HG02610 (cell line): ENCODE measurements around the gene HOXA6.

Source experiments
- ATAC-seq: cut with Tn5 transposase; IDR thresholded peaks from one replicate; pipeline ENCODE4 v1.9.1; 2021; ENCODE audit warnings: mild to moderate bottlenecking, moderate library complexity; ENCODE audit not compliant: unreplicated experiment

HOXA6 gene

DNA sequence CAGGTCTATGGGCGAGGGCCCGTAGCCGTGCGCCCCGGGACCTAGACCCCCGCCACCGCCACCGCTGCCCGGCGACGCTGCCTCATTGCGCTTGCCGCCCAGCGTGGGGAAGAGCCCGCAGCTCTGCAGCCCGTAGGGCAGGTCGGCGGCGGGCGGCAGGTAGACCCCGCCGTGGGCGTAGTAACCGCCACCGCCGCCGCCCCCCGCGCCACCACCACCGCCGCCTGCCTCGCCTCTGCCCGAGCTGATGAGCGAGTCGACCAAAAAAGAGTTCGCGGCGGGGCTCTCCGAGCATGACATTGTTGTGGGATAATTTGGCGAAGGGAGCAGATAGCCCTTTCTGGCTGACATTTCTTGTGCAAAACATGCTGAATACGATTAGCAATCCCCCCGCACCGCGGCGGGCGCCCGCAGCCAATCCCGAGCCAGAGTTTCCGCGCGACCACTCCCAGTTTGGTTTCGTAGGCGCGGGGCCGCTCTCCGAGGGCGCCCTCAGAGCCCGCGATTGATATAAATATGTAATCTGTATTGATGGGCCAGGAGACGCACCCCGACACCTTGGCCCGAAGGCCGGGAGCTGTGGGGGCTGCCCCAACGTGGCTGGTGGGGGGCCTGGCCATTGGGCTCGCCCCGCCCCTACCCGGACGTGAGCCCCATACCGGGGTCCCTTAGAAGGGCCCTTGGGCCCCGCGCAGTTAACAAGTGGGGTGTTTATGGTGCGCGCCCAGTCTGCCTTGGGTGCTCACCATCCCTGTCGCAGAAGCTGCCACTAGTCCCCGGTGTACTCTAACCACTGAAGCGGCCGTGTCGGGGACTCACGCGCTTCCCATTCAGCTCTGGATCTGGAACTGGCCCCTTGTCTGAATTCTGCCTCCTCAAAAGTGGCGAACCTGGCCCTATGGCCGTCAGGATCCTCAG is 26.6 kb upstream of the HOXA6 start, which contains the start of gene HOXA10:
TSS of gene HOXA10 (minus strand) at position 365 of the 918 bp plus-strand sequence. CDS start at position 351, 14 bp downstream.
- ATAC-seq: no peak

DNA sequence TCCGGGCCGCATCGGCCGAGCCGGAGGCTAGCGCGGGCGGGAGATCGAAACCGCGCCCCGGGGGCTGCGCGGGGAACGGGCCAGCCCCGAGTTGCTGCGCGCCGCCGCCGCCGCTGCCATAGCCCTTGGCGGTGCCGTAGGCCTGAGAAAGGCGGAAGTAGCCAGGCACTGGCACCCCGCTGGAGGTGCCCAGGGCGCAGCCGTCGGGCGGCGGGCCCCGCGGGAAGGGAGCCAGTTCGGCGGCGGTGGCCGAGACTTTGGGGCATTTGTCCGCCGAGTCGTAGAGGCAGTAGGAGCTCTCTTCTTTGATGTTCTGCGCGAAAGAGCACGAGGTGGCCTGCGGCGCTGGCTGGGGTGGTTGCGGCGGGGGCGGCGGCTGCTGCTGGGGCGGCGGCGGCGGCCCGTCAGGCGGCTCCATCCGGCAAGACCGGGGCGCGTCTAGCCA is 26.0 kb upstream of the HOXA6 start:
- ATAC-seq: no peak

GRCh38 chr7:27172823-27173510 is 25.4 kb upstream of the HOXA6 start:
- ATAC-seq: no peak

DNA sequence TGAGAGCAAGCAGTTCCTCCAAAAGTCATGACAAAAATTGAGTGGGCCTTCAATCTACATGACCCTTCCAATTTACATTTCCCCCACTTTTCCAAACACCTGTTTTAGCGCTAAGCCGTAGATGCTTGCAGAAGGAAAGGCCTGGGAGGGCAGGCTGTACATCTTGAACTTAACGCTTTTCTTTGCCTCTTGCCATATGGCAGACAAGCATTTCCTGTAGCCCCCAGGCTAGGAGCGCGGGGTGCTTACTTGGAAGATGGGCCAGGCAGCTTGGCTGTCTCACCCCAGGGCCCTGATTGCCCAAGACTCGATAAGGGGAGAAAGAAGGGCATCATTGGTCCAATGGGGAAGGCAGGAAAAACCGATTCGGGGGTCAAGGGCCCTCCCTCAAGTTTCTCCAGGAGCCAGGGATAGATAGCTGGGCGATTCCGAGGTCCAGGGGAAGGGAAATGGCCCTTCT is 24.8 kb upstream of the HOXA6 start:
- no peak for ATAC-seq

- ATAC-seq: no peak
Observed at GRCh38 chr7:27171637-27172314, 24.2 kb upstream of the HOXA6 start.

GRCh38 chr7:27171325-27171636 is 23.7 kb upstream of the HOXA6 start:
- no peak for ATAC-seq

DNA sequence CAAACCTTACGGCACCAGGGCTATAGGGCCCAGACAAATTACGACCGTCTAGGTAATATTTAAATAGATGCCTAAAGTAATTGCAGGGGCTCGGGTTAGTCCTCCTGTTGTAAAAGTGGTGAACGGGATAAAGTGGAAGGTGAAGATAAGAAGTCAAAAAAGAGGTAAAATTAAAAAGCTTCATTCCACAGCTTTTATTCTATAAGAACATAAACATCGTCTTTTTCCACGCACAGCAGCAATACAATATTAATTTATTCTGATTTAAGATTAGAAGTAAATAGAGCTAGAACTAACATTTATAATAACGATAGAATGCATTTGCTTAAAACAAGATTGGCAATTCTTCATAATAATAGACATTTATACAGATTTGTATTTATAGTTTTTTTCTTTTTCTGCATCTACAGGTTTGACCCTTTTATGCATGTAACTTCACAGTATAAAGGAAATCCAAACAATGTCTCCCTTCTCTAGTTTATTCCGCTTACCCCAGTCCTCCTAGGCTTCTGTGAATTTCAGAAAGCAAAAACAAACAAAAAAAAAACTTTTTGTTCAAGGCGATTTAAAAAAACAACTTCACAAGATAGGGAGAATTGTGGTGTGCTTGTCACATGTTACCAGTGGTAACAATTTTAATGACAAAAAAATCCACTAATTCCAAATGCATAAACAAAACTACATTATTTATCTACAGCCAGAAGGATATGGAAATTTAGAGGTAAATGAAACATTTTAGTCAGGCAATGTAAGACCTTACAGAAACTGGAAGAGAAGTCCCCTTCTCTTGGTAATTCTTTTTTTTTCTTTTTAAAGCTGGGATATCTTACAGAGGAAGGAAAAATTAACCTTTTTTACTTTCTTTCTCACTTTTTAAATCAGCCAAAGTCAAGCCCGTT is 23.1 kb upstream of the HOXA6 start:
- ATAC-seq: no peak

GRCh38 chr7:27169658-27170425 is 22.3 kb upstream of the HOXA6 start:
- no peak for ATAC-seq

DNA sequence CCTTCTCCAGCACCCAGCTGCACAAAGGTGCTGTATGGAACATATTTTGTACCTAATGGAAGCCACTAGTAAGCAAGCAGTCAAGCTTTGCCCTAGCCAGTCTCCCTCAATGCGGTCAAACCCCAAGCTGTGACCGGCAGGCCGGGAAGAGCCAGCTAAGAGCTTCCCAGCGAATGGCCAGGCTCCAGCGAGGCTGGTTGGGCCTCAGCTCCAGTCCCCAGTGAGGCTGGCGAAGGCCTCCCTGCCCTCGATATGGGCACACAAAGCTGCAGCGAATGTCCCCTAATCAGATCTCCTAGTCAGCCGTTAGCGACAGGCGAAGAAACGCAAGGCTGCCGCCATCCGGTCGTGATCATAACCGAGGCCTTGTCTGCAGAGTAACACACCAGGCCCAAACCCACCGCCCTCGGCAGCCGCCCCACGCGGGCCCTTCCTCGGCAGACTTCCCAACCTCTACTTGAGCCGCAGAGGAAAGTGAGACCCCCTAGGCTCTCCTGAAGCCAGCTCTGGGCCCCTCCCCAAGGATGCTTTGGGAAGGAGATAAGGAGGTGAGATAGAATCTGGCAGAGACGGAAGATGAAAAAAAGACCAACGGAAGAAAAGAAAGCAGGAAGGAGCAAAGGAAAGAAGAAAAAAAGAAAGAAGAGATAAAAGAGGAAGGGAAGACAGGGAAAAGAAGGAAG is 20.8 kb upstream of the HOXA6 start:
- ATAC-seq: no peak

GRCh38 chr7:27167916-27168264 is 20.3 kb upstream of the HOXA6 start:
- ATAC-seq: no peak

- no peak for ATAC-seq
Observed at GRCh38 chr7:27166531-27167505, 19.2 kb upstream of the HOXA6 start.

DNA sequence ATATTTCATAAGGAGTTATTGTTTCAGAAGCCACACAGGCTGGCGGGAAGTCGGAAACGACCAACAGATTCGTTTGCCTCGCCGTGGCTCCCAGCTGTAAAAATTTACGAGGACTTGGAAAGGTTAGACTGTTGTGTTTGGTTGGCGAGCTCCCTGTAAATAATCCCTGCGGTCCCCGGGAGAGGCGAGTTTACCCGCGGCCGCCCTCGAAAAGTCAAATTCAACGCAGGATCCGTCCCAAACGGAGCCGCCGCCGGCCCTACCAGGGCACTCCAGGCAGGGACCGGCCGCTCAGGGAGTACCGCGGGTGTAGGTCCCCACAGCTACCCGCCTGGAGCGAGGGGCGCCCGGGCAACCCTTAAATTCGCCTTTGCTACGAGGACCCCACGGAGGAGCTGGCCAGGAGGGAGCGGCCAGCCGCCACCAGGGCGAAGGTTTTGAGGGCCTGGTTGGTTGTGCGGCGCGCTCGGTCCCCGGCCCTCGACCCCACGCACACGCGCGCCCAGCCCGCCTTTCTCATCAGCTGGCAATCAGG is 18.5 kb upstream of the HOXA6 start:
- ATAC-seq: no peak

DNA sequence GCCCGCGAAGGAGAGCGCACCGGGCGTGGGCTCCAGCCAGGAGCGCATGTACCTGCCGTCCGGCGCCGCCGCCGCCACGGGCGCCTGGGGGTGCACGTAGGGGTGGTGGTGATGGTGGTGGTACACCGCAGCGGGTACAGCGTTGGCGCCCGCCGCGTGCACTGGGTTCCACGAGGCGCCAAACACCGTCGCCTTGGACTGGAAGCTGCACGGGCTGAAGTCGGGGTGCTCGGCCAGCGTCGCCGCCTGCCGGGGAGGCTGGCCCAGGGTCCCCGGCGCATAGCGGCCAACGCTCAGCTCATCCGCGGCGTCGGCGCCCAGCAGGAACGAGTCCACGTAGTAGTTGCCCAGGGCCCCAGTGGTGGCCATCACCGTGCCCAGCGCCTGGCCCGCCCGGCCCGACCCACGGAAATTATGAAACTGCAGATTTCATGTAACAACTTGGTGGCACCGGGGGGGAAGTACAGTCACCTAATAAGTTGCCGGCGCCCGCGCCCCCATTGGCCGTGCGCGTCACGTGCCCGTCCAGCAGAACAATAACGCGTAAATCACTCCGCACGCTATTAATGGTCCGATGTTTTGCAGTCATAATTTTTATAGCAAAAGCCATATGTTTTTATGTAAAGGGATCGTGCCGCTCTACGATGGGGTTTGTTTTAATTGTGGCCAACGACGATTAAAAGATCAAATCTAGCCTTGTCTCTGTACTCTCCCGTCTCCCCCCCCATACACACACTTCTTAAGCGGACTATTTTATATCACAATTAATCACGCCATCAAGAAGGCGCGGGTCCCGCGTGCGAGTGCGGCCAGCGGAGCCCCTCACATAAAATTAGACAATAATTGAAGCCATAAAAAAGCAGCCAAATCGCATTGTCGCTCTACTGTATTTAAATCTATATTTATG is 17.8 kb upstream of the HOXA6 start, which contains the start of gene HOXA9:
TSS of gene HOXA9 (minus strand) at position 449 of the 907 bp plus-strand sequence. CDS start at position 369, 80 bp downstream.
- ATAC-seq: no peak

GRCh38 chr7:27164367-27165088 is 17.0 kb upstream of the HOXA6 start:
- ATAC-seq: no peak

DNA sequence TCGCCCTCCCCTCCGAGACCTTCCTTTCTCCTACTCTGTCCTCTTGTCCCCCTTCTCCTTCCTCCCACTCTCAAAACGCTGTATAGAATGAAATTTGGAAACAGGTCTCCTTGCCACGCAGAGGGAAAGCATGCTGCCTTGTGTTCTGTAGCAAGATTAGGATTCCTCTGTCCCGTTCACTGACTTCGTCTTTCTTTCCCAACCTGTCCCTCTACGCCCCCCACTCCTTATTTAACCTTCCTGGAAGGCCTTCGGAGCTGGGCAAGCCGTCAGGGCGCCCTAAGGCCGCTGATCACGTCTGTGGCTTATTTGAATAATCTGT is 16.4 kb upstream of the HOXA6 start:
- ATAC-seq: no peak
